Smooth muscle cell of the brain vasculature (primary cell): ENCODE results near the gene MRPL32.

Experiments used
- DNase-seq: peaks from one replicate; pipeline ENCODE4 v3.0.0-alpha.2; 2012; ENCODE audit warnings: low read depth, low spot score

The MRPL32 gene

DNA sequence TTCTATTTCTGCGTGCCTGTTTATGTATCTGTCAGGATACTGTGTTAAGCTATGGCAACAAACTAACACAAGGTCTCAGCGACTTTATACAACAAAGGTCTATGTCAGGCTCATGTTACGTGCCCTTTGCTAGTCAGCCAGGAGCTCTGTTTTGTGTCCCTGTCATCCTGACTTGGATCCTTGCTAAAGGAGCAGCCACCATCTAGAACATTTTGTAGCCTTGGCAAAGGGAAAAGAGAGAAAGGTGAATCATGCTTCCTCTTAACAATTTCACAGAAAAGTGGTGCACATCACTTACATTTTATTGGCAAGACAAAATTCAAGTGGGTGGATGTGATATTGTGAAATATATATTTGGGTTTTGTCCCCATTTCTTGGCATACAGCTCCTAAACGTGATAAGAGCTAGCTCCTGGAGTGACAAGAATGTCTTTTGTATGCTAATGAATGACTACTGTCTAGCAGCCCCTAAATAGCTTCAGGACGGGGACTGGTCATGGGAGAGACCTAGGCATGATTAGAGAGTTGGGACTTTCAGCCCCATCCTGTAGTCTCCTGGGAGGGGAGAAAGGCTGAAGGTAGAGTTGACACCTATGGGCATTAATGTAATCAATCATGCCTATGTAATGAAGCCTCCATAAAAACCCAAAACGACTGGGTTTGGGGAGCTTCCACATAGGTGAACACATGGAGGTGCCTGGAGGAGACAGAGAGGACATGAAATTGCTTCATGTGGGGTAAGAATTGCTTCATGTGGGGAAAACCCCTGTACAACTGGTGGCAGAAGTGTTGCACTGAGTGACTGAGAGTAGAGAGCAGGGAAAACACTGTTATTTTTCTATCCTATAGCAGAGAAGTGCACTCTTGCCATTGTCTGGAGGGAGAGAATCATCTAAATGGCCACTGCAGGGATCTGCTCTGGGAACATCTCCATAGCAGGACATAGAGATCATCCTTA lies 33.0 kb downstream of the MRPL32 start:
- DNase-seq: no peak

DNA sequence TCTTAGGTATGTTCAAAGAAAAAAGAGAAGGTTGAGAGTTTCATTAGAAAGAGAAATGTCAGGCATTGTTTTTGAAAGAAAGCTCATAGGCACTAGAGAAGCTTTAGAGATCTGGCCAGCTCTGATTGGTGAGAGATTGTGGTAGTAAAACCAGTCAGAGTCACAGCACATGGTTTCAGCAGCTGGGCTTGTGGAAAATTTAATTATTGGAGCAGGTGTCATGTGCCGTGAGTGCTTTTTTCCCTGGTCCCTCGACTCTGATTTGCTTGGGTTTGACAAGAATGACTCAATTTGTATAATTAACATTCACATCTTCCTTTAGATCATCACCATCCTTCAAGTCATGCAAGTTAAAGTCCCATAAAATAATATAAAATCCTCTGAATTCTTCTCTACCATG lies 35.2 kb downstream of the MRPL32 start:
- no peak for DNase-seq

DNA sequence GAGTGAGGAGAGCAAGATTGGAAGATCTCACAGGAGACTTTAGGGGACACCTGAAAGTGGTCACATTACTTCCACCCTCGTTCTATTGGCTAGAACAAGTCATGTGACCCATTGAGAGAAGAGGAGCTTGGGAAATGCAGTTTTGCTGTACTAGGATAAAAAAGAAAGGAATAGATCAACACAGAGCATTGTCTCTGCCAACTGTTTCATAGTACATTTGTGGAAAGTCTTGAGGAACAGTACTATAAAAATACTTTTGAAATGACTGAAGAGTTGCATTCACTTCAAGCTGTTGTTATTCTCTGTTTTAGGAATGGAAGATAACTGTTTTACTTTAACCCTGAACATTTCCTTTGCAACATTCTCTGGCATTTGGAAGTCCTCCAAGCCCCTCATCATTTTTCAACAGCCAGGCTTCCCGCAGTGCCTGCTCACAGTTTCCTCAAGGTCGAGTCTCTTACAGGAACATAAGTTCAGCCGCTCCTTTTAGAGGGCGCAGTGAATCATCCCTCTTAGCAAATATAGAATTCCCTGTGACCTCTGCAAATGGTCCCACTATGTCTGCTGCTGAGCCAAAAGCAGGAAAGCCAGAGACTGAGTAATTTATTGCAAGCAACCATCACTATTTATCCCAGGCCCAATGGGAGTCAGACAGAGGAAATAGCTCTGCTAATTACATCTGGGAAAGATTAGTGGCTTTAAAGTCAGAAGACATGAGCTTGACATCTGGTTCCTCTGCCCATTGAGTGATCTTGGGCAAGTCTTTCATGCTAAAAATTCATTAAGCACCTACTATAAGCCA lies 40.7 kb downstream of the MRPL32 start:
- DNase-seq: peak; percentile 98

DNA sequence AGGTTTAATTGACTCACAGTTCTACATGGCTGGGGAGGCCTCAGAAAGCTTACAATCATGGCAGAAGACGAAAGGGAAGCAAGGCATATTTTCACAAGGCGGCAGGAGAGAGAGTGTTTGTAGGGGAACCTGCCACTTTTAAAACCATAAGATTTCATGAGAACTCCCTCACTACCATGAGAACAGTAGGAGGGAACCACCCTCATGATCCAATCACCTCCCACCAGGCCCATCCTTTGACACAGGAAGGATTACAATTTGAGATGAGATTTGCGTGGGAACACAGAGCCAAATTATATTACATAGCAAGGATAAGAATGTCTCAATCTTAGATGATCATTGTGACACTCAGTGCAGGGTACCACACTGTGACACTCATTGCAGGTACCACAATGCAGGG lies 44.2 kb downstream of the MRPL32 start:
- no peak for DNase-seq

DNA sequence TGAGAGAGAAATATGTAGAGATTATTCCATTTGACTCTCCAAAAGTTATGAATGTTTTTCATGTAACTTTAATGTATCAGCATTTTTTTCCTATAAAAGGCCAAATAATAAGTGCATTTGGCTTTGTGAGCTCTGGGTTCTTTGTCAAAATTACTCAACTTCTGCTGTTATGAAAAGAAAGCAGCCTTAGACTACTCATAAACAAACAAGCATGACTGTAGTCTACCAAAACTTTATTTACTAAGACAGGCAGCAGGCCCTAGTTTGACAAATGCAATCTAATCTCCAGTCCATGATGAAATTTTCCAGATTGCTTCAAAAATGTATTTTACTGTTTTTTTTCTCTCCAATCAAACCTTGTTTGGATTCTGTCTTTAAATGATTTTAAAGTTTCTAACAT lies 46.3 kb downstream of the MRPL32 start:
- DNase-seq: no peak

DNA sequence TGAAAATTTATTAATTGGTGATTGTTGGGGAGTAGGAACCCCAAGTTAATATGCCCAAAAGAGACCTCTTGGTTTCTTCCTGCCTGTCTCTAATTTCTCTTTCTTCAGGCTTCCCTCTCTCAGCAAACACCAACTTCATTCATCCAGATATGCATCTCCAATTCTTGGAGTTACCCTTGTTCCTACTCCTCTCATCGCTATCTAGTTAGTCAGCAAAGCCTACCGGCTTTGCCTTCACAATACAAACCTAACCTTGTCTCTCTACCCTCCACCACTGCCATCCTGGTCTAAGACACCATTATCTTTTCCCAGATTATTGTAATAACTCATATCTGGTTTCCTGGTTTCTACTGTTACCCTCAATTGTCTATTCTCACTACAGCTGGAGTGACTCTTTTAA lies 47.9 kb downstream of the MRPL32 start:
- no peak for DNase-seq

DNA sequence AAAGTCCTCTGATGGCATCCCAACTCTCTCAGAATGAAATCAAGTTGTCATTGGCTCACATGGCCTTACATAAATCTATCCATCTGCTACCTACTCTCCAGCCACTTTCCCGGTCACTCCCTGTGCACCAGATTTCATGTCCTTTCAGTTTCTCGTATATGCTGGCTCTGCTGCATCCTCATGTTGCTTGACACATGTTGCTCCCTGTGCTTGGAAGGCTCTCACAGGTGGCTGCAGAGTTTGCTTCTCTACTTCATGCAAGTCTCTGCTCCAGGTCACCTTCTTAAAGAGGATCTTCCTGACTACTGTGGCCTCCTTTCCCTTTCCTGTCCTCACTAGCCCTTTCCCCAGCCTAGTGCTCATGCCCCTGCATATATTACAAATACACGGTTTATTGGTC lies 48.3 kb downstream of the MRPL32 start:
- DNase-seq: no peak

DNA sequence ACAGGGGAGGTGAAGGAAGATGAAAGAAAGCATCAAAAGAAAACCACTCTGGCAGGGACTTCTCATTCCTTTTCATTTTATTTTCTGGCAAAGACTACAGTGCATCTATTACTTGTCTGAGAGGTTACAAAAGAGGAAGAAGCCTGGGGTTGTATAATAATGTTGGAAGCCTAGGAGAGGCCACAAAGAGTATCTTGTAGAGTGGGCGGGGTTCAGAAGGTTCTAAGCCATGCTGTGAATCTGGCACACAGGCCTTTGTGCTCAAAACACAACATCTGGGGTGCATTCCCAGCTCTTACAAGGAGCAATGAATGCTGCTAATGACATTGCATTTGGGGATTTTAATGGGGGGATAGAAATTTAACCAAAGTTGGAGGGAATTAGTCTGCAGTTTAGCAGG lies 49.4 kb downstream of the MRPL32 start:
- no peak for DNase-seq

DNA sequence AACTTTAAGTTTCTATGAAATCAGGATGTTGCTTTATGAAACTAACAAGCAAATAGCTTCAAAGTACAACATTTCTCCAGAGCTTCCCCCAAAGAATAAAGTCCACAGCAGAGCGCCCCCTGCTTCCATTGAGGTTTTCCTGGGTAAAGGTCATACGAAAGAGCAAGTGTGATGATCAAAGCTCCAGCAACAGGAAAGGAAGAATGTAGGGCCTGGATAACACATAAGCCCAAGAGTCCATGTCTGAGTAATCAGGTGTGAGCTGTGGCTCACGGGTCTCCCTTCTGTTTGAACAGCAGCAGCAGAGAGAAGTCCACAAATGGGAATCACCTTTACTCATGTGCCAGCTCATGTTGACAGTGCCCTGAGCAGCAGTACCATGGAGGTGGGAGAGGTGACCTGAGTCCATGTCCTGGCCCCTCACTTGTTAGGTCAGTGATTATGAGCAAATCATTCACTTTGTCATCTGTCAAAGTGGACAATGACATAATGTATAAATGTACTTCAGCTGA lies 50.5 kb downstream of the MRPL32 start:
- no peak for DNase-seq

DNA sequence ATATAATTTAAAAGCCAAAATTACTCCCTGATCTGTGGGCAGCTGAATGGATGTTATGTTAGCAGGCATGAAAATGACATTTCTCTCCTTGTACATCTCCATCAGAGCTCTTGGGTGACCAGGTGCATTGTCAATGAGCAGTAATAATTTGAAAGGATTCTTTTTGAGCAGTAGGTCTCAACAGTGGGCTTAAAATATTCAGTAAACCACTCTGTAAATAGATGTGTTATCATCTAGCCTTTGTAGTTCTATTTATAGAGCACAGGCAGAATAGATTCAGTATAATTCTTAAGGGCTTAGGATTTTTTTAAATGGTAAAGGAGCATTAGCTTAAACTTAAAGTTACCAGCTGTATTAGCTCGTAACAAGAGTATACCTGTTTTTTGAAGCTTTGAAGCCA lies 52.0 kb downstream of the MRPL32 start:
- DNase-seq: no peak

DNA sequence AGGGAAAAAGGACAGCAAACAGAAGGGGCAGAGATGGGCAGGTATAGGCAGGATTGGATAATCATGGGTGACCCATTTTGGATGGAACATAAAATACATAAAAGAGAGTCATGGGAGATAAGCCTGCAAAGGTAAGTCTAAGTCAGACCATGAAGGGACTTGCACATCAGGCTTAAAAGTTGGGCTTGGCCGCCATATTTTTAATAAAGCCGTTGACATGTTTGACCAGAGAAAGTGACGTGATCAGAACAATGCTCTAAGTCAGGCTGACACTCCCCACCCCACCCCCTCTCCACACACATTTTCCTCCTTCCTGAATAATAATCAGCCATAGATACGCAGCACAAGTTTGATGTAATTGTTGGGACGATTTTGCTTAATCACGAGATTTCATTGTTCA lies 54.0 kb downstream of the MRPL32 start:
- DNase-seq: no peak

DNA sequence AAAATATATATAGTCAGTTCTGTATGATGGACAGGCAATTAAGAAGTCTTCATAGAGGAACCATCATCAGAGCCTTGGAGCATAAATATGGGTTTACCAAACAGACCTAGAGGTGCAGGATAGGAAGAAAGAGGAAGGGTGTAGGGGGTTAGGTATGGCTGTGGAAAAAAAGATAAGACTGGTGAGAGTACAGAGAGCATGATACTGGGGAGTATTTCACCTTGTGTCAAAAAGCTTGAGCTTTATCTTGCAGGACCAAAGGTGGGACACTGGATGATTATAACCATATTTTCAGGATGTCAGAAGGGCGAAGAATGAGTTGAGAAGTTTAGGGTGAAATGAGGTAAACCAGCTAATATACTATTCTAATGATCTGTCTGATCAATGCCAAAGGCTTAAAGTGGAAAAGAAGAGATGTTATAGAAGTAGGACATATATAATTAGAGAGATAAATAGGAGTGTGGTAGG lies 54.6 kb downstream of the MRPL32 start:
- no peak for DNase-seq
